ENCODE results near the gene UBD. TPM values are rescaled to one million over a fixed set of nuclear protein-coding genes. Genes with fewer than 3 reads are reported as not detected.

The UBD gene
- total RNA-seq, 2 donors from 2014 or later: 0.86 to 10.3 TPM

DNA sequence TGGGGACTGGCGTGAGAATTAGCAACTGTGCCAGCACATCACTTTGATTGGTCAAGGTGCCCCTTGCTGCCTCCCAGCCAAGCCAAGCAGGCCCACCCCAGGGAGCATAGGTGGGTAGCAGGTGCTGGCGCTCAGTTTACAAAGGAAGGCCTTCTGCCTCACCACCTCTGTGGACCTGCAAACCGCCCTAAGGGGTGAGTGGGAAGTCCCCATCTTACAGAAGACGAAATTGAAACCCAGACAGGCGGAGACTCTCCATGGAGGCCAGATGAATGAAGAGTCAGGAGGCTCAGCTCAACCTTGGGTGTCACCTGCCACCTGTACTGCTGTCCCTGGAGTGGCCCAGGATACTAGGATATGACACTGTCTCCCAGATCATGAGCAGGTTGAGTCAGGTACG, 50.3 kb downstream of the UBD start:
- intact Hi-C loops (cut with DNase I): no loop called here
- Histone ChIP-seq H3K27ac (no peak overlapping the region), H3K9me3 (no peaks in the 10 kb centered on the region), H3K9ac (ENCODE audit: low read depth in 2 of 2, low read length in 2 of 2) (no peak overlapping the region), H3K4me3 (no peak overlapping the region), H3K27me3 (no peaks in the 10 kb centered on the region), H3K36me3 (no peaks in the 10 kb centered on the region), H3K4me1 (no peaks in the 10 kb centered on the region)
- TF ChIP-seq, protein P1, sequence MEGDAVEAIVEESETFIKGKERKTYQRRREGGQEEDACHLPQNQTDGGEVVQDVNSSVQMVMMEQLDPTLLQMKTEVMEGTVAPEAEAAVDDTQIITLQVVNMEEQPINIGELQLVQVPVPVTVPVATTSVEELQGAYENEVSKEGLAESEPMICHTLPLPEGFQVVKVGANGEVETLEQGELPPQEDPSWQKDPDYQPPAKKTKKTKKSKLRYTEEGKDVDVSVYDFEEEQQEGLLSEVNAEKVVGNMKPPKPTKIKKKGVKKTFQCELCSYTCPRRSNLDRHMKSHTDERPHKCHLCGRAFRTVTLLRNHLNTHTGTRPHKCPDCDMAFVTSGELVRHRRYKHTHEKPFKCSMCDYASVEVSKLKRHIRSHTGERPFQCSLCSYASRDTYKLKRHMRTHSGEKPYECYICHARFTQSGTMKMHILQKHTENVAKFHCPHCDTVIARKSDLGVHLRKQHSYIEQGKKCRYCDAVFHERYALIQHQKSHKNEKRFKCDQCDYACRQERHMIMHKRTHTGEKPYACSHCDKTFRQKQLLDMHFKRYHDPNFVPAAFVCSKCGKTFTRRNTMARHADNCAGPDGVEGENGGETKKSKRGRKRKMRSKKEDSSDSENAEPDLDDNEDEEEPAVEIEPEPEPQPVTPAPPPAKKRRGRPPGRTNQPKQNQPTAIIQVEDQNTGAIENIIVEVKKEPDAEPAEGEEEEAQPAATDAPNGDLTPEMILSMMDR (IDR thresholded peaks at IDR 0.05): no peak
- DNase-seq: no peak

DNA sequence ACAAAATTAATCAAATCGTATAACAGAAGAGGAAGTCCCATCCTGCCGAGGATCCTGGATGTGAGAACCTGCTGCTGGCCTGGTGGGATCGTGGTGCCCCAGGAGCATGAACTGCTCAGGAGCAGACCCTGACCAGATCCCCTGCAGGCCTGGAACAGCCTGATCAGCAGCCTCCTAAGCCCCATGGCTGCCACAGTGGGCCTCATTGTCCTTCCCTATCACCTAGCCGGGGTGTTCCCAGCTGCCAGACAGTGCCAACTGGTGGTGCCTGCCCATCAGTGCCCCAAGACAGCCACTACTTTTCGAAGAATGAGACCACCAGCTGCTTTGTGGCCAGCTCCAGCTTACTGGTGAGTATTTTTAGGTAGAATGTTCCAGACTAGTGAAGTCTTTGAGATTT, 52.2 kb downstream of the UBD start:
- no peaks in the 10 kb centered on the region for H3K36me3 ChIP-seq
- DNase-seq: no peak
- no peaks in the 10 kb centered on the region for H3K27me3 ChIP-seq
- H3K9me3 ChIP-seq: no peaks in the 10 kb centered on the region
- H3K4me1 ChIP-seq: no peaks in the 10 kb centered on the region
- no peak overlapping the region for H3K9ac ChIP-seq (ENCODE audit: low read depth in 2 of 2, low read length in 2 of 2)
- H3K27ac ChIP-seq: no peak overlapping the region
- TF ChIP-seq, protein P1 (IDR thresholded peaks at IDR 0.05): no peak
- no peak overlapping the region for H3K4me3 ChIP-seq
- intact Hi-C loops (cut with DNase I): no loop called here

DNA sequence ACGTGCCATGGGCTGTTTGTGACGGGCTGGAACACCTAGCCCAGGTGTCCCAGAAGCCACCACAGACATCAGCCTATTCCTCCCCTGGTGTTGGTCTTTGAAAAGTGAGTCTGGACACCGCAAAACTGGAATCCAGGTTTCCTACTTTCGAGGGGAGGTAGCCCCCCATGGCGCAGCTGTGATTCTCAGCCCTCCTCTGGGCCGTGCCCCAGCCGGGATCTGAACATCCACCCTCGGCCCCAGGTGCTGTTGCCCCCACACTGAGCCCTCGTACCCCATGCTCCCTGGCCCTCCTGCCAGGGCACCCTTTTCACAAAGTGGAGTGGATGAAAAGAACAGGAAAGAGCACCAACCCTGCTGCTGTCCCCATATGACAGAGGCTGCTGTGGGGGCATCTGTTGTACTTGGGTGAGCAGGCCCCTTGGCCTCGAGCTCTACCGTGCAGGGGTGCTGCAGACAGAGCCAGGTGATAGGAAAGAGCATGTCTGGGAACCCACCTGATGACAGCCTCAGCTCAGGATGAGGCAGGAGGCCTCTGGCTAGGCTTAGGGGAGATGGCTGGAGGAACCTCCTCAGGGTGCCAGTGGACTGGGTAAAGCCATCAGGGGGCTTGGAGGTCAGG, 53.0 kb downstream of the UBD start:
- no peak overlapping the region for H3K4me3 ChIP-seq
- no peaks in the 10 kb centered on the region for H3K36me3 ChIP-seq
- H3K27ac ChIP-seq: no peak overlapping the region
- intact Hi-C loops (cut with DNase I): no loop called here
- peak; percentile 4 for DNase-seq
- no peaks in the 10 kb centered on the region for H3K9me3 ChIP-seq
- TF ChIP-seq, protein P1 (IDR thresholded peaks at IDR 0.05): no peak
- H3K9ac ChIP-seq (ENCODE audit: low read depth in 2 of 2, low read length in 2 of 2): no peak overlapping the region
- H3K27me3 ChIP-seq: no peaks in the 10 kb centered on the region
- no peaks in the 10 kb centered on the region for H3K4me1 ChIP-seq

DNA sequence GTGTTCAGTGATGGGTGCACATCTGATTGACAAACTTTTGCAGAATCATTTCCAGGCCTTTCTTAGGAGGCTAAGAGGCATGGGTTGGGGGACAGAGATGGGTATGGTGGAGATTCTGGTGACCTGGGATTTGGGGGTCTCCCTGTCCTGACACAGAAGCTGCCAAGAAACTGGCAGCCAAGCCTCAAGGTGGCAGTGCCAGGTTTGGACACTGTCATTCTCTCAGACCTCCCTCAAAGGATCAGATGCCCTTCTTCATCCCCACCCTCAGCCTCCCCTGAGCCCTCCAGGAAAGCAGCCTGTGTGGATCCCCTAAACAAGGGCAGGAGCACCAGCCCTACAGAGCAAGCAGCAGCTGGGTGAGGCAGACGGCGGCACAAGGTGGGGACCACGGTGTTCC, 53.7 kb downstream of the UBD start:
- H3K9me3 ChIP-seq: no peaks in the 10 kb centered on the region
- no peak overlapping the region for H3K9ac ChIP-seq (ENCODE audit: low read depth in 2 of 2, low read length in 2 of 2)
- H3K36me3 ChIP-seq: no peaks in the 10 kb centered on the region
- no peak for DNase-seq
- intact Hi-C loops (cut with DNase I): no loop called here
- H3K4me1 ChIP-seq: no peaks in the 10 kb centered on the region
- H3K27ac ChIP-seq: no peak overlapping the region
- no peaks in the 10 kb centered on the region for H3K27me3 ChIP-seq
- H3K4me3 ChIP-seq: no peak overlapping the region
- TF ChIP-seq, protein P1 (IDR thresholded peaks at IDR 0.05): no peak

Other genes with a start within 250 kb of the UBD start
- not detected for gene OR5V1, start 190.9 kb downstream of the UBD start, total RNA-seq
- gene OR12D3, start 184.4 kb downstream of the UBD start, total RNA-seq: not detected
- not detected for gene OR12D2, start 164.1 kb downstream of the UBD start, total RNA-seq
- gene OR12D1, start 144.8 kb downstream of the UBD start, total RNA-seq: not detected
- gene OR10C1, start 120.4 kb downstream of the UBD start, total RNA-seq: not detected
- gene OR11A1, start 102.7 kb downstream of the UBD start, total RNA-seq: not detected
- not detected for gene OR2H1, start 102.6 kb downstream of the UBD start, total RNA-seq
- gene MAS1L, start 71.8 kb downstream of the UBD start, total RNA-seq: under 1 TPM in 1 of 2 donors, not detected in 1; 0.54 TPM
- not detected for gene OR2H2, start 25.4 kb upstream of the UBD start, total RNA-seq
- 10 to 100 TPM; 15.5 to 18.6 TPM for gene GABBR1, start 73.5 kb upstream of the UBD start, total RNA-seq
- gene MOG, start 97.4 kb upstream of the UBD start, total RNA-seq: not detected
- gene ZFP57, start 121.4 kb upstream of the UBD start, total RNA-seq: not detected
- gene HLA-F, start 163.7 kb upstream of the UBD start, total RNA-seq: 100 to 1,000 TPM in 1 of 2 donors, 10 to 100 TPM in 1; 58.8 to 201 TPM

Data from colonic mucosa (tissue), 4 donors.